GM18951 (cell line): ENCODE results near the gene IQGAP2.

Experiments
- POLR2A ChIP-seq: IDR thresholded peaks from 4 replicates; pipeline ENCODE4 v1.6.1; 2011; ENCODE audit warnings: mild to moderate bottlenecking; ENCODE audit not compliant: insufficient read length, insufficient read depth; ENCODE audit errors: extremely low read depth
- in situ Hi-C: fragments of 300-500 bp; cut with MboI; formaldehyde crosslinking; loops from one replicate; pipeline ENCODE4 v1.12.0; 2022; ENCODE audit warnings: low sequenced_read_pairs, mixed read lengths, inconsistent platforms; ENCODE audit not compliant: unreplicated experiment

Gene IQGAP2

GRCh38 chr5:76745670-76746069 is 342.6 kb downstream of the IQGAP2 start:
- TF ChIP-seq POLR2A, result no peak
- in situ Hi-C loops, result no loop called here

- no peak for TF ChIP-seq POLR2A
- in situ Hi-C loops, result no loop called here
These were observed 343.6 kb downstream of the IQGAP2 start for GRCh38 chr5:76746677-76747076.

GRCh38 chr5:76747706-76748105 is 344.6 kb downstream of the IQGAP2 start:
- in situ Hi-C loops, result no loop called here
- no peak for TF ChIP-seq POLR2A

GRCh38 chr5:76751291-76751690 is 348.2 kb downstream of the IQGAP2 start:
- no peak for TF ChIP-seq POLR2A
- in situ Hi-C loops, result no loop called here

GRCh38 chr5:76754668-76755078 is 351.6 kb downstream of the IQGAP2 start:
- in situ Hi-C loops, result no loop called here
- no peak for TF ChIP-seq POLR2A

- no peak for TF ChIP-seq POLR2A
- in situ Hi-C loops, result no loop called here
These were observed 352.9 kb downstream of the IQGAP2 start for GRCh38 chr5:76755779-76756637.

- in situ Hi-C loops, result no loop called here
- no peak for TF ChIP-seq POLR2A
These were observed 354.0 kb downstream of the IQGAP2 start for GRCh38 chr5:76757049-76757448.
